ENCODE measurements around the gene OR12D1.

The OR12D1 gene
- long read RNA-seq: 0 reads

GRCh38 chr6:29414588-29414987 is at the start of gene OR12D1:
Gene OR12D1 (plus strand): TSS chr6:29414928.
- Histone ChIP-seq H3K27me3 (ENCODE audit: insufficient read depth, poor library complexity, severe bottlenecking) (no peaks in the 10 kb centered on the region), H3K4me3 (replicated peaks; ENCODE audit: insufficient read depth, low read length) (no peak within 1 kb of the TSS), H3K27ac (replicated peaks) (no peak within 1 kb of the TSS)
- no peak for TF ChIP-seq POLR2AphosphoS5 (IDR thresholded peaks at IDR 0.05; ENCODE audit: low read depth)
- no peak for TF ChIP-seq REST (IDR thresholded peaks at IDR 0.05; ENCODE audit: insufficient replicate concordance, low read depth)
- TF ChIP-seq SPI1 (IDR thresholded peaks at IDR 0.05; ENCODE audit: borderline replicate concordance, low read depth): no peak
- no peak for TF ChIP-seq GABPA (IDR thresholded peaks at IDR 0.05; ENCODE audit: low read depth)
- no peak for TF ChIP-seq CTCF (IDR thresholded peaks at IDR 0.05; ENCODE audit: insufficient read depth, low read length)
- no peak for DNase-seq (ENCODE audit: low read depth in 1 of 2, low spot score in 1 of 2)

- no peaks in the 10 kb centered on the region for H3K27me3 ChIP-seq (ENCODE audit: insufficient read depth, poor library complexity, severe bottlenecking)
- DNase-seq (ENCODE audit: low read depth in 1 of 2, low spot score in 1 of 2): no peak
- no peak within 1 kb of the TSS for H3K4me3 ChIP-seq (replicated peaks; ENCODE audit: insufficient read depth, low read length)
- no peak within 1 kb of the TSS for H3K27ac ChIP-seq (replicated peaks)
- no peak for TF ChIP-seq POLR2AphosphoS5 (IDR thresholded peaks at IDR 0.05; ENCODE audit: low read depth)
- no peak for TF ChIP-seq REST (IDR thresholded peaks at IDR 0.05; ENCODE audit: insufficient replicate concordance, low read depth)
Measured at GRCh38 chr6:29368765-29369164, 46.0 kb upstream of the OR12D1 start, which contains the start of gene OR5V1. Gene OR5V1 (minus strand): TSS chr6:29368865. CDS start chr6:29356195, 12,670 bp downstream.

- TF ChIP-seq CTCF (IDR thresholded peaks at IDR 0.05; ENCODE audit: insufficient read depth, low read length) (no peak), POLR2AphosphoS5 (IDR thresholded peaks at IDR 0.05; ENCODE audit: low read depth) (no peak), GABPA (IDR thresholded peaks at IDR 0.05; ENCODE audit: low read depth) (no peak), REST (IDR thresholded peaks at IDR 0.05; ENCODE audit: insufficient replicate concordance, low read depth) (no peak), SPI1 (IDR thresholded peaks at IDR 0.05; ENCODE audit: borderline replicate concordance, low read depth) (no peak)
- no peak within 1 kb of the TSS for H3K4me3 ChIP-seq (replicated peaks; ENCODE audit: insufficient read depth, low read length)
- H3K27ac ChIP-seq (replicated peaks): no peak within 1 kb of the TSS
- DNase-seq (ENCODE audit: low read depth in 1 of 2, low spot score in 1 of 2): no peak
- no peaks in the 10 kb centered on the region for H3K27me3 ChIP-seq (ENCODE audit: insufficient read depth, poor library complexity, severe bottlenecking)
Measured at GRCh38 chr6:29375191-29375590, 39.5 kb upstream of the OR12D1 start, which contains the start of gene OR12D3. Gene OR12D3 (minus strand): TSS chr6:29375291. CDS start chr6:29375287, 4 bp downstream.

All from HL-60 (cell line).